Endothelial cell (in vitro differentiated cells): ENCODE data around the gene THRAP3. TPM values are rescaled to one million over a fixed set of nuclear protein-coding genes. Genes with fewer than 3 reads are reported as not detected.

ENCODE experiments used
- DNase-seq: peaks from one replicate; pipeline ENCODE4 v3.0.0; 2021; ENCODE audit warnings: low spot score
- H3K27ac Mint-ChIP-seq: one replicate; pipeline ENCODE4 v1.8.0; 2021; ENCODE audit warnings: mixed read lengths, inconsistent platforms; ENCODE audit not compliant: unreplicated experiment
- H3K27me3 Mint-ChIP-seq: one replicate; pipeline ENCODE4 v1.8.0; 2021; ENCODE audit warnings: mild to moderate bottlenecking, moderate library complexity, mixed read lengths, inconsistent platforms; ENCODE audit not compliant: unreplicated experiment
- H3K36me3 Mint-ChIP-seq: one replicate; pipeline ENCODE4 v1.8.0; 2021; ENCODE audit warnings: mild to moderate bottlenecking, low read depth, mixed read lengths, inconsistent platforms; ENCODE audit not compliant: unreplicated experiment
- H3K4me1 Mint-ChIP-seq: one replicate; pipeline ENCODE4 v1.8.0; 2021; ENCODE audit warnings: mild to moderate bottlenecking, mixed read lengths, inconsistent platforms; ENCODE audit not compliant: unreplicated experiment
- H3K4me3 Mint-ChIP-seq: one replicate; pipeline ENCODE4 v1.8.0; 2021; ENCODE audit warnings: mild to moderate bottlenecking, mixed read lengths, inconsistent platforms; ENCODE audit not compliant: unreplicated experiment
- H3K9me3 Mint-ChIP-seq: one replicate; pipeline ENCODE4 v1.8.0; 2021; ENCODE audit warnings: mixed read lengths, inconsistent platforms; ENCODE audit not compliant: unreplicated experiment
- total RNA-seq: library from RNA; stranded (reverse); fragmentation: NEBNext Ultra II Directional; extraction: Animal tissue kit (Norgen Biotek cat#: 25700); gene quantifications from one replicate; pipeline ENCODE4 v1.2.1, GENCODE V29; 2021; ENCODE audit not compliant: unreplicated experiment
- TF ChIP-seq, protein P1 (sequence below): fragments of 200-600 bp; sonication (generic); IDR thresholded peaks from one replicate; pipeline ENCODE4 v1.5.0; 2021; ENCODE audit warnings: antibody characterized with exemption; ENCODE audit not compliant: unreplicated experiment

Gene THRAP3
- total RNA-seq, 1 donor from 2014 or later = 129 TPM

DNA sequence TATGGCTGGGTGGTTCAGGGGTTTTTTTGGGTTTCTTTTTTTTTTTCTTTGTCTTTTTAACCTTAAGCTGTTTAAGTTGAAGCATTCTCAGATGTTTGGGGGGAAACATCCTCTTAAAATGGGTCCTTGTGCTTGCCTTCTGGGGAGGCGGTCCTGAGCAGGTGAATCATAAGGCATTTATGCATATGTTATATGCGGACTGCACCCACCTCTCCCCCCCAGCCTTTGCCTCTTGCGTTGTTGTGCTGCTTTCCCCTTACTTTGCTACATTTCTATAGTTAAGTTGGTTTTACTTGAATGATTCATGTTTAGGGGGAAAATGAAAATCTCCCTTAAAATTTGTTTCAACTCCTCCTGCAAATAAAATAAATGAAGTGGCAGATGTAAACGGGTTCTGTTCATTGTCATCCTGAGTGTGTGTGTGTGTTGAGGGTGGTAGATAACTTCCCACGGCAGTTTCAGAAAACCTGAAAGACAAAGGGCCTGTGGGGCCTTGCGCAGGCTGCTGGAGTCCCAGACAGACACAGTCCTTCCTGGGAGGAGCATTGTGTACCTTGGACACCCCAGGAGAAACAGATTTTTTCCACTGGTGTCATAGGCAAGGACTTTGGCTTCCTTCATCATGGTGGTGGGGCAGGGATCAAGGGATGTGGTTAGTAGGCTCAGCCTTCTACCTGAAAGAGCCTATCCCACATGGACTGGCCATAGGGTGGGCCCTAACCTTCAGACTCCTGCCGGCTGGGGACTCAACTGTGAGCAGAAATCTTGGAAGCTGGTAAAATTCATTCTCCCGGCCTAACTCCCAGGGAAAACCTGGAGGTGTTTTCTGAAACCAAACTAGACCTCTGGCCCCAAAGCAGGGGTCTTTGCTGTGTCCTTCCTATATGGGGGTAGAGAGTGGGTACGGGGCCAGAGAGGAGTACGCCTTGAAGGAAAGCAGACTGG, 81.0 kb downstream of the THRAP3 start:
- no peak overlapping the region for H3K27ac Mint-ChIP-seq
- DNase-seq = no peak
- TF ChIP-seq, protein P1, sequence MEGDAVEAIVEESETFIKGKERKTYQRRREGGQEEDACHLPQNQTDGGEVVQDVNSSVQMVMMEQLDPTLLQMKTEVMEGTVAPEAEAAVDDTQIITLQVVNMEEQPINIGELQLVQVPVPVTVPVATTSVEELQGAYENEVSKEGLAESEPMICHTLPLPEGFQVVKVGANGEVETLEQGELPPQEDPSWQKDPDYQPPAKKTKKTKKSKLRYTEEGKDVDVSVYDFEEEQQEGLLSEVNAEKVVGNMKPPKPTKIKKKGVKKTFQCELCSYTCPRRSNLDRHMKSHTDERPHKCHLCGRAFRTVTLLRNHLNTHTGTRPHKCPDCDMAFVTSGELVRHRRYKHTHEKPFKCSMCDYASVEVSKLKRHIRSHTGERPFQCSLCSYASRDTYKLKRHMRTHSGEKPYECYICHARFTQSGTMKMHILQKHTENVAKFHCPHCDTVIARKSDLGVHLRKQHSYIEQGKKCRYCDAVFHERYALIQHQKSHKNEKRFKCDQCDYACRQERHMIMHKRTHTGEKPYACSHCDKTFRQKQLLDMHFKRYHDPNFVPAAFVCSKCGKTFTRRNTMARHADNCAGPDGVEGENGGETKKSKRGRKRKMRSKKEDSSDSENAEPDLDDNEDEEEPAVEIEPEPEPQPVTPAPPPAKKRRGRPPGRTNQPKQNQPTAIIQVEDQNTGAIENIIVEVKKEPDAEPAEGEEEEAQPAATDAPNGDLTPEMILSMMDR = no peak
- peaks cover 12% of the 10 kb centered on the region for H3K4me1 Mint-ChIP-seq
- peak overlapping the region; percentile 79 for H3K4me3 Mint-ChIP-seq
- H3K9me3 Mint-ChIP-seq = no peaks in the 10 kb centered on the region
- peaks cover 11% of the 10 kb centered on the region for H3K27me3 Mint-ChIP-seq
- H3K36me3 Mint-ChIP-seq = peaks cover 32% of the 10 kb centered on the region

DNA sequence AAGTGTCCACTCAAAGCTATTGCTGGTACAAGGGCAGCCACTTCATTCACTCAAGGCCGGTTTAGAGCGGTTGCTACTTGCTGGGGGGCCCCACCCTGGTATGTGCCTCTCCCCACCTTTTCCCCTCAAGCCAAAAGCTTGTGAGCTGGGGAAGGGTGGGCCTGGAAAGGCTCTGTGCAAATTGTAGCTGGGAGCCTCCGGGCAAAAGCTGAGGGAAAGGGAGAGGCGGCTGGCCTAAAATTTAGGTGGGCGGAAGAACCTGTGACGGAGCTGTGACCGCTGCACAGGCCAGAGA, 81.6 kb downstream of the THRAP3 start:
- DNase-seq = no peak
- H3K9me3 Mint-ChIP-seq = no peaks in the 10 kb centered on the region
- H3K4me1 Mint-ChIP-seq = peaks cover 12% of the 10 kb centered on the region
- H3K27me3 Mint-ChIP-seq = peaks cover 8% of the 10 kb centered on the region
- H3K4me3 Mint-ChIP-seq = no peak overlapping the region
- H3K36me3 Mint-ChIP-seq = peaks cover 30% of the 10 kb centered on the region
- no peak overlapping the region for H3K27ac Mint-ChIP-seq
- TF ChIP-seq, protein P1 = no peak

DNA sequence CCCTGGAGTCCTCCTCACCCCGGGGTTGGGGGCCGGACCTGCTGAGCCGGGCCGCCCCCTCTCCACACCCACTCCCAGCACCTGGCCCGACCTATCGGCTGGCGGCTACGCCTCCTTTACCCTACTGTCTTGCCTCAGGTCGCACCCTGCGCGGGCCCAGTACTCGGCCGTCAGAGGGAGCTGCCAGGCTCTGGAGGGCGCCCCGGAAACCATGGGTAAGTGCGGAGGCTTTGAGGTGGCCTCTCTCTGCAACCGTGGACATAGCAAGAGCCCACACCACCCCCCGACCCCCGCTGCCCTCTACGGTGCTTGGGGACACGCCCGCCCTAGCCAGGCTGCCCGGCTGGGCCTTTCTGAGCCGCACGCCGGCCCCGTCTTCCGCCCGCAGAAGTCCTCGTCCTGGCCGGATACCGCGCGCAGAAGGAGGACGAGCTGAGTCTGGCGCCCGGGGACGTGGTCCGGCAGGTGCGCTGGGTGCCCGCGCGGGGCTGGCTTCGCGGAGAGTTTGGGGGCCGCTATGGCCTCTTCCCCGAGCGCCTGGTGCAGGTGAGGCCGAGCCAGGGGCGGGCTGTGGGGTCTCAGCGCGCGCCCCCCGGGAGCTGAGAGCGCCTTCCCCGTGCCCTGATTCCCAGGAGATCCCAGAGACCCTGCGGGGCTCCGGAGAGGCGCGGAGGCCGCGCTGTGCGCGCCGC, 82.1 kb downstream of the THRAP3 start, which contains the start of gene SH3D21:
Gene SH3D21, plus strand, starts transcription at position 159 of the 692 bp plus-strand sequence. Its CDS starts 53 bp downstream, at position 212.
- Mint-ChIP-seq H3K4me1 (peaks cover 12% of the 10 kb centered on the region), H3K27ac (no peak within 1 kb of the TSS), H3K36me3 (peaks cover 26% of the 10 kb centered on the region), H3K4me3 (peak within 1 kb of the TSS; percentile 92), H3K27me3 (peaks cover 8% of the 10 kb centered on the region), H3K9me3 (no peaks in the 10 kb centered on the region)
- TF ChIP-seq, protein P1 = no peak
- DNase-seq = peak; percentile 56

DNA sequence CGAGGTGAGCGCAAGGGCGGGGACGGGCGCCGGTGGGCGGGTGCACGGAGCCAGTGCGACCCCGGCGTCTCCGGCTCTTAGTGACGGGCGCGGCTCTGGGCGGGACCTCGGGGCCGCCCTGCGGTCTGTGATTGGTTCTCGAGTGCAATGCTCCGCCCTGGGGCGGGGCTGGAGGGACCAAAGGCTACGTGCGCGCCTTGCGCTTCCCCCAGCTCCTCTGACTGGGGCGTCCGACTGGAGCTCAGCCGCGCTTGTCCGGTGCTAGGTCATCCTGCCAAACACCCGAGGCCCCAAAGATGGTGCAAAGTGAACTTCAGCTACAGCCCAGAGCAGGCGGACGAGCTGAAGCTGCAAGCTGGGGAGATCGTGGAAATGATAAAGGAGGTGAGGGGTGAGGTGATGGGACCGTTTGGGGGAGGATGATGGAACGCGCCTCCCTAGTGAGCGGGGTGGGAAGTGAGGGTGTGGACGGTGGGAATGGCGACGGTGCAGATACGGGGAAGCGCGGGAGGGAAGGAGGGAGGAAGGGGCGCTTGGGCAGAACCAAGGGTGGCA, 82.7 kb downstream of the THRAP3 start:
- Mint-ChIP-seq H3K27me3 (peaks cover 8% of the 10 kb centered on the region), H3K36me3 (peaks cover 24% of the 10 kb centered on the region), H3K4me1 (peaks cover 12% of the 10 kb centered on the region), H3K9me3 (no peaks in the 10 kb centered on the region), H3K4me3 (peak overlapping the region; percentile 92), H3K27ac (no peak overlapping the region)
- DNase-seq = peak; percentile 91
- TF ChIP-seq, protein P1 = no peak
